DOHH2 (cell line): Measurements from ENCODE around the gene PXDC1.

Experiments
- CTCF ChIP-seq: fragments of 200-600 bp; sonication (generic); IDR thresholded peaks from one replicate; pipeline ENCODE4 v1.5.1; 2014; ENCODE audit warnings: antibody characterized with exemption, mild to moderate bottlenecking, low read depth, low read length; ENCODE audit not compliant: poor library complexity, severe bottlenecking
- EZH2phosphoT487 ChIP-seq: fragments of 200-600 bp; sonication (generic); IDR thresholded peaks from 2 replicates; pipeline ENCODE4 v1.6.1; 2017; ENCODE audit warnings: borderline replicate concordance, mild to moderate bottlenecking, antibody characterized with exemption, low read length, moderate library complexity, mixed read lengths

GRCh38 chr6:3723251-3723650, 28.3 kb downstream of the PXDC1 start:
- no peak for TF ChIP-seq CTCF
- no peak for TF ChIP-seq EZH2phosphoT487
